Body of pancreas (tissue), 4 donors: ENCODE data around the gene RFESD.

ENCODE experiments used
- CTCF ChIP-seq, 7 experiments: fragments of 450-650 bp in 4 of 7; fragments of 200-600 bp in 3 of 7; sonication (generic) in 3 of 7; IDR thresholded peaks; one replicate each; pipeline ENCODE4 v1.5.1; 2016 to 2019; ENCODE audit warnings: antibody characterized with exemption in 7 of 7
- POLR2A ChIP-seq, 3 donors: fragments of 450-650 bp; IDR thresholded peaks; one replicate each; pipeline ENCODE4 v1.6.1; 2016; ENCODE audit warnings: antibody characterized with exemption in 3 of 3, mild to moderate bottlenecking in 2 of 3

GRCh38 chr5:95626701-95627100, 19.9 kb upstream of the RFESD start:
- TF ChIP-seq CTCF (IDR thresholded peaks at IDR 0.05): no peak
- no peak for TF ChIP-seq POLR2A (IDR thresholded peaks at IDR 0.05)
